ENCODE data around the gene NUTM2A.
"Not testable (repeated sequence)": the region's sequence is repeated elsewhere in the genome, so short reads cannot be mapped to it uniquely, and the experiment has no call there.

Gene NUTM2A

GRCh38 chr10:87239346-87239808 is 14.1 kb downstream of the NUTM2A start:
- WGBS, 2 donors (ENCODE audit: extremely low coverage in 2 of 2, insufficient read length in 2 of 2, insufficient replicate concordance in 1 of 2), result no CpG with 5 or more reads among the region's 6 CpGs
- H3K18ac ChIP-seq (ENCODE audit: low read length); H3K9me3 ChIP-seq (replicated peaks in 1 of 2; ENCODE audit: control insufficient read depth in 2 of 2, insufficient read depth in 1 of 2, low read depth in 1 of 2, low read length in 2 of 2); H3K27me3 ChIP-seq (ENCODE audit: control insufficient read depth in 3 of 3, insufficient read depth in 3 of 3, low read depth in 1 of 3, low read length in 3 of 3); H3K27ac ChIP-seq (replicated peaks; ENCODE audit: low read length); H3K23ac ChIP-seq (ENCODE audit: low read depth, low read length, poor library complexity); H3K4me2 ChIP-seq (ENCODE audit: insufficient read depth, low read length, poor library complexity, severe bottlenecking); H3K4ac ChIP-seq (ENCODE audit: low read length); H2BK15ac ChIP-seq (ENCODE audit: low read length); H3K4me3 ChIP-seq (ENCODE audit: low read length in 2 of 2); H2AFZ ChIP-seq (ENCODE audit: low read length); H3K79me1 ChIP-seq (ENCODE audit: low read depth, low read length); H4K8ac ChIP-seq (ENCODE audit: low read depth, low read length); H2BK120ac ChIP-seq (ENCODE audit: low read depth, low read length); H3K4me1 ChIP-seq (ENCODE audit: control insufficient read depth in 2 of 2, insufficient read depth in 1 of 2, low read depth in 1 of 2, low read length in 2 of 2); H3K36me3 ChIP-seq (replicated peaks in 1 of 2; ENCODE audit: control insufficient read depth in 2 of 2, insufficient read depth in 2 of 2, low read length in 2 of 2); H2BK12ac ChIP-seq (ENCODE audit: low read length); H3K14ac ChIP-seq (ENCODE audit: low read length); DNase-seq (ENCODE audit: low spot score); H2AK5ac ChIP-seq (ENCODE audit: low read depth, low read length); H3K9ac ChIP-seq (ENCODE audit: low read depth, low read length, poor library complexity); H2BK5ac ChIP-seq (ENCODE audit: low read length); H4K91ac ChIP-seq (ENCODE audit: low read depth, low read length, poor library complexity): not testable (repeated sequence)

GRCh38 chr10:87242192-87242591 is 16.9 kb downstream of the NUTM2A start:
- WGBS, 2 donors (ENCODE audit: extremely low coverage in 2 of 2, insufficient read length in 2 of 2, insufficient replicate concordance in 1 of 2), result no CpG with 5 or more reads among the region's 3 CpGs
- not testable (repeated sequence) for H2AFZ ChIP-seq (ENCODE audit: low read length); H3K27me3 ChIP-seq (ENCODE audit: control insufficient read depth in 3 of 3, insufficient read depth in 3 of 3, low read depth in 1 of 3, low read length in 3 of 3); H2BK15ac ChIP-seq (ENCODE audit: low read length); H3K4me2 ChIP-seq (ENCODE audit: insufficient read depth, low read length, poor library complexity, severe bottlenecking); H3K18ac ChIP-seq (ENCODE audit: low read length); H3K27ac ChIP-seq (replicated peaks; ENCODE audit: low read length); H2AK5ac ChIP-seq (ENCODE audit: low read depth, low read length); H3K4ac ChIP-seq (ENCODE audit: low read length); H2BK120ac ChIP-seq (ENCODE audit: low read depth, low read length); H3K23ac ChIP-seq (ENCODE audit: low read depth, low read length, poor library complexity); H3K9me3 ChIP-seq (replicated peaks in 1 of 2; ENCODE audit: control insufficient read depth in 2 of 2, insufficient read depth in 1 of 2, low read depth in 1 of 2, low read length in 2 of 2); H4K91ac ChIP-seq (ENCODE audit: low read depth, low read length, poor library complexity); H2BK5ac ChIP-seq (ENCODE audit: low read length); H2BK12ac ChIP-seq (ENCODE audit: low read length); DNase-seq (ENCODE audit: low spot score); H4K8ac ChIP-seq (ENCODE audit: low read depth, low read length); H3K9ac ChIP-seq (ENCODE audit: low read depth, low read length, poor library complexity); H3K4me3 ChIP-seq (ENCODE audit: low read length in 2 of 2); H3K79me1 ChIP-seq (ENCODE audit: low read depth, low read length); H3K14ac ChIP-seq (ENCODE audit: low read length); H3K36me3 ChIP-seq (replicated peaks in 1 of 2; ENCODE audit: control insufficient read depth in 2 of 2, insufficient read depth in 2 of 2, low read length in 2 of 2); H3K4me1 ChIP-seq (ENCODE audit: control insufficient read depth in 2 of 2, insufficient read depth in 1 of 2, low read depth in 1 of 2, low read length in 2 of 2)

GRCh38 chr10:87247335-87247734 is 22.1 kb downstream of the NUTM2A start:
- H3K4me3 ChIP-seq (ENCODE audit: low read length in 2 of 2); H3K4ac ChIP-seq (ENCODE audit: low read length); H2BK120ac ChIP-seq (ENCODE audit: low read depth, low read length); H2BK12ac ChIP-seq (ENCODE audit: low read length); H3K18ac ChIP-seq (ENCODE audit: low read length); H3K36me3 ChIP-seq (replicated peaks in 1 of 2; ENCODE audit: control insufficient read depth in 2 of 2, insufficient read depth in 2 of 2, low read length in 2 of 2); DNase-seq (ENCODE audit: low spot score); H3K4me1 ChIP-seq (ENCODE audit: control insufficient read depth in 2 of 2, insufficient read depth in 1 of 2, low read depth in 1 of 2, low read length in 2 of 2); H3K9me3 ChIP-seq (replicated peaks in 1 of 2; ENCODE audit: control insufficient read depth in 2 of 2, insufficient read depth in 1 of 2, low read depth in 1 of 2, low read length in 2 of 2); H3K9ac ChIP-seq (ENCODE audit: low read depth, low read length, poor library complexity); H4K8ac ChIP-seq (ENCODE audit: low read depth, low read length); H3K27ac ChIP-seq (replicated peaks; ENCODE audit: low read length); H3K4me2 ChIP-seq (ENCODE audit: insufficient read depth, low read length, poor library complexity, severe bottlenecking); H3K14ac ChIP-seq (ENCODE audit: low read length); H3K23ac ChIP-seq (ENCODE audit: low read depth, low read length, poor library complexity); H3K79me1 ChIP-seq (ENCODE audit: low read depth, low read length); H3K27me3 ChIP-seq (ENCODE audit: control insufficient read depth in 3 of 3, insufficient read depth in 3 of 3, low read depth in 1 of 3, low read length in 3 of 3); H2AK5ac ChIP-seq (ENCODE audit: low read depth, low read length); H2BK15ac ChIP-seq (ENCODE audit: low read length); H4K91ac ChIP-seq (ENCODE audit: low read depth, low read length, poor library complexity); H2BK5ac ChIP-seq (ENCODE audit: low read length); H2AFZ ChIP-seq (ENCODE audit: low read length): not testable (repeated sequence)
- WGBS, 2 donors (ENCODE audit: extremely low coverage in 2 of 2, insufficient read length in 2 of 2, insufficient replicate concordance in 1 of 2), result no CpG with 5 or more reads among the region's 3 CpGs

- not testable (repeated sequence) for H3K79me1 ChIP-seq (ENCODE audit: low read depth, low read length); H2BK15ac ChIP-seq (ENCODE audit: low read length); H4K91ac ChIP-seq (ENCODE audit: low read depth, low read length, poor library complexity); H3K4me2 ChIP-seq (ENCODE audit: insufficient read depth, low read length, poor library complexity, severe bottlenecking); H3K23ac ChIP-seq (ENCODE audit: low read depth, low read length, poor library complexity); H3K4me3 ChIP-seq (ENCODE audit: low read length in 2 of 2); H3K36me3 ChIP-seq (replicated peaks in 1 of 2; ENCODE audit: control insufficient read depth in 2 of 2, insufficient read depth in 2 of 2, low read length in 2 of 2); H4K8ac ChIP-seq (ENCODE audit: low read depth, low read length); H2BK120ac ChIP-seq (ENCODE audit: low read depth, low read length); H3K4ac ChIP-seq (ENCODE audit: low read length); H2BK5ac ChIP-seq (ENCODE audit: low read length); H2AFZ ChIP-seq (ENCODE audit: low read length); DNase-seq (ENCODE audit: low spot score); H3K27me3 ChIP-seq (ENCODE audit: control insufficient read depth in 3 of 3, insufficient read depth in 3 of 3, low read depth in 1 of 3, low read length in 3 of 3); H3K4me1 ChIP-seq (ENCODE audit: control insufficient read depth in 2 of 2, insufficient read depth in 1 of 2, low read depth in 1 of 2, low read length in 2 of 2); H3K9ac ChIP-seq (ENCODE audit: low read depth, low read length, poor library complexity); H3K18ac ChIP-seq (ENCODE audit: low read length); H2AK5ac ChIP-seq (ENCODE audit: low read depth, low read length); H3K14ac ChIP-seq (ENCODE audit: low read length); H2BK12ac ChIP-seq (ENCODE audit: low read length); H3K27ac ChIP-seq (replicated peaks; ENCODE audit: low read length); H3K9me3 ChIP-seq (replicated peaks in 1 of 2; ENCODE audit: control insufficient read depth in 2 of 2, insufficient read depth in 1 of 2, low read depth in 1 of 2, low read length in 2 of 2)
- no CpG with 5 or more reads among the region's 1 CpG for WGBS, 2 donors (ENCODE audit: extremely low coverage in 2 of 2, insufficient read length in 2 of 2, insufficient replicate concordance in 1 of 2)
Measured at GRCh38 chr10:87248818-87249353, 23.6 kb downstream of the NUTM2A start.
